Activated T-helper 1 cell treated with anti-CD3 and anti-CD28 coated beads, Interleukin-12 subunit alpha, Interleukin-12 subunit beta, Interleukin-2, Interleukin-4 antibody, amounts not matched to agents 30 ng/mL and 10 ng/mL and 1 ng/mL, durations not matched to agents 14 hours and 24 hours and 36 hours (primary cell): Measurements from ENCODE around the gene SERPINB4. TPM values are rescaled to one million over a fixed set of nuclear protein-coding genes. Genes with fewer than 3 reads are reported as not detected.

Source experiments
- total RNA-seq: library from RNA; stranded (reverse); gene quantifications from 2 replicates; pipeline ENCODE4 v1.2.3, GENCODE V29; 2022

Gene SERPINB4
- total RNA-seq, 1 donor from 2014 or later, result not detected

Other genes with a start within 250 kb of the SERPINB4 start
- 58.6 and 60.7 TPM in 2 replicates for gene VPS4B, start 221.8 kb downstream of the SERPINB4 start, total RNA-seq
- not detected in 2 replicates for gene SERPINB5, start 167.3 kb downstream of the SERPINB4 start, total RNA-seq
- gene SERPINB12, start 101.9 kb downstream of the SERPINB4 start, total RNA-seq, result not detected in 2 replicates
- gene SERPINB13, start 56.9 kb downstream of the SERPINB4 start, total RNA-seq, result not detected in 2 replicates
- gene SERPINB3, start 17.6 kb upstream of the SERPINB4 start, total RNA-seq, result not detected in 2 replicates
- gene SERPINB11, start 58.7 kb upstream of the SERPINB4 start, total RNA-seq, result not detected in 2 replicates
- gene SERPINB7, start 131.2 kb upstream of the SERPINB4 start, total RNA-seq, result not detected in 2 replicates
- gene SERPINB2, start 243.4 kb upstream of the SERPINB4 start, total RNA-seq, result not detected in 2 replicates